IPS DF 4.7 (cell line): ENCODE results near the gene TMEM250.
A peak's percentile ranks its signal among the peaks of the same experiment; 100 is the strongest.
"Not testable (repeated sequence)": the region's sequence is repeated elsewhere in the genome, so short reads cannot be mapped to it uniquely, and the experiment has no call there.

Source experiments
- DNase-seq: peaks from one replicate; pipeline ENCODE4 v3.0.0-alpha.2; 2013; ENCODE audit warnings: low spot score; ENCODE audit errors: extremely low read depth

Gene TMEM250, protein sequence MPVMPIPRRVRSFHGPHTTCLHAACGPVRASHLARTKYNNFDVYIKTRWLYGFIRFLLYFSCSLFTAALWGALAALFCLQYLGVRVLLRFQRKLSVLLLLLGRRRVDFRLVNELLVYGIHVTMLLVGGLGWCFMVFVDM

DNA sequence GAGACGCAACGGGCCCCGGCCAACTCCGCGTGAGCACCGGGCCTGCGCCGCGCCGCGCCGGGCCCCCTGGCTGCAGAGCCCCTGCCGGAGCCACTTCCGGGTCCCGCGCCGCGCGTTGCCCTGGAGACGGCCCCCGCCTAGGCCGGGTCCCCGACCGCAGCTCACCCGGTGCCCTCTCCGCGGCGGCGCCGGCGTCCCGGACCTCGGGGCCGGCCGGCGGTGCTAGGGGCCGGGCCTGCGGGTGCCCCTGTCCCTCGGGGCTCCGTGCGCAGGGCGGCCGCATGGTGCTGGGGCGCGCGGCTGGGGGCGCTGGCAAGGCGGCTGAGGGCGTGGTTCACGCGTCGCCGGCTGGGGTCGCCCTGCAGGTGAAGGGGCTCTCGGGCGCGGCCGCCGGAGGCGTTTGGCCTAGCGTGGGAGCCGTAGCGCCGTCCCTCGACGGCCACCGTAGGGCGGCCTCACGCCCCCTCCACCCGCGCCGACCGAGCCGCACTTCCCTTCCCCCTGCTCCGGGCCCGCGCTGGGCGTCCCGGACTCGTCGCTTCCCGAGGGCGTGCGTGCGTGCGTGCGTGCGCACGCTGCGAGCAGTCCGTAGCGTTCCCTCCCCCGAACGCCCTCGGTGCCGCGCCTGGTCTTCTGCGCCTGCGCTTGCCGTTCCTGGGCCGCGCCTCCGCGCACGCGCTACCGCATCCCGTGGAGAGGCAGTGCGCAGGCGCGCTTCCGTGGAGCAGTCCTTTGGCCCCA is at the start of gene TMEM250:
TMEM250 (minus strand) TSS at position 556 of the 741 bp plus-strand sequence. CDS start 1,975 bp downstream, outside the sequence.
- peak; percentile 87 for DNase-seq

DNA sequence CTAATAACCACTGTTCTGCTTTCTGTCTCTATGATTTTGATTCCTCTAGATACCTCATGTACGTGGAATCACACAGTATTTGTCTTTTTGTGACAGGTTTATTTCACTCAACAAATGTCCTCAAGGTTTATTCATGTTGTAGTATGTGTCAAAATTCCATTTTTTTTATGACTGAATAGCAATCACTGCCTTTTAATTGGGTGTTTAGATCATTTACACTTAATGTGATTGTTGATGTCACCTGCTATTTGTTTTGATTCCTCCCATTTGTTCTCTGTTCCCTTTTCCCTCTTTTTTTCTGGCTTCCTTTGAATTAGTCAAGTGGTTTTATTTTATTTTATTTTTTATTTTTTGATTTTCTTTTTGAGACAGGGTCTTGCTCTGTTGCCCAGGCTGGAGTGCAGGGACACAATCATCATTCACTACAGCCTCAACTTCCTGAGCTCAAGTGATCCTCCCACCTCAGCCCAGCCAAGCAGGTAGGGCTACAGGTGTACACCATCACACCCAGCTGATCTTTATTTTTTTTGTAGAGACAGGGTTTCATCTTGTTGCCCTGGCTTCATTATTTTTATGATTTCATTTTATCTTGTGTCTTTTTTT is 44.7 kb upstream of the TMEM250 start:
- no peak for DNase-seq

DNA sequence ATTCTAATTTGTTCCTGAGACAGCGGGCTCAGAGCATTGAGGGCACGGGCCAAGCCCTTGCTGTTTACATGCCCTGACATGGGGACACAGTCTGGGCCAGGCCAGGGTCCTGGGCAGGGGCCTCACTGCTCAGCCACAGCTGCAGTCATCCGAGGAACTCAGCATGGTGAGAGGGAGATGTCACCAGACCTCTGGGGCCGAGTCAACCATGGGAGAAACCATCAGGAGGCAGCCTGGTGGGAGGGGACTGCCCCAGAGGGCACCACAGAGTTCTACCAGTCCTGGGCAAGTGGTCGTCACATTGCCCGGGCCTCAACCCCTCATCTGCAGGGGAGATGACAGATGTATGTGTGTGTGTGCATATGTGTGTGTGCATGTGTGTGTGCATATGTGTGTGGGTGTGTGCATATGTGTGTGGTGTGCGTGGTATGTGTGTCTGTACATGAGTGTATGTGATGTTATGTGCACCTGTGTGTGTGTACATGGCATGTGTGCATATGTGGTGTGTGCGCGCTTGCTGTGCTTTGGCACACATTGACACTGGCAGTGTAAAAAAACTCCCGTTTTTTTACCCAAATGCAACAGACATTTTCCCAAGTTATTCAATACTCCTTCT is 42.4 kb upstream of the TMEM250 start:
- DNase-seq: no peak

DNA sequence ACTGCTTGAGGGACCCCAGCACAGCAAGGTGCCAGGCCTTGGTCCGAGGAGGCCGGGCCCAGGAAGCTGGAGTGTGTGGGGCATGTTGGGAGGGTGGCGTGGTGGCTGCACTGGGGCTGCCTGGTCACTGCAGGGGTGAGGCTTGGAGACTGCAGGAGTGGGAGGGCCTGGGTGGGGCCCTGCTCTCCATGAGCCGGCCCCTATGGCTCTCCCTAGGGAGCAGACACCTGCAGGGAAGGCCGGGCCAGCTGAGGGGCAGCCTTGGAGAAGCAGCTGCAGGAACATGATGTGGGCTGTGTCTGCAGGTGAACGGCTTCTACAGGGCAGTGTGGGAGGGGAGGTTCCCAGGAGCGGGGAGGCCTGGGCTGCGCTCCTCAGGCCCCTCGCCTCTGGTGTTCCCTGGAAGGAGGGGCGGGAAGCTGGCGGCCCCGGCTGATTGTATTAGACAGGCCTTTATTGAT is 41.7 kb upstream of the TMEM250 start:
- no peak for DNase-seq

DNA sequence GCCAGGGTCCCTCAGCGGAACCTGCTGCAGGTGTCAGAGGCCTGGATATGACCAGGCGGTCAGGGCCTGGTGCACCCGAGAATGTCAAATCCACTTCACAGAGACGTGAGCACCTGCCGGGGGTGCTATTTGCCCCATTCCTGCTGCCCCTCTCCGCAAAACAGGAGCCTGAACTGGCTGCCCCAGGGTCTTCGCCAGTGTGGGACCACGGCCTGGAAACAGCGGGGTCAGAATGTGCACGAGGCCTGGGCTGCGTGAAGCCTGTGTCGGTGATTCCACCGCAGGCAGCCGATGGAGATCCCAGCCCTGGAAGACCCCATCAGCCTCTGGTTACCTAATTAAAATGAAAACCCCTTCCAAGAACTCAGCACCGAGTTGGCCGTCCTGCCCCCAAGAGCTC is 41.2 kb upstream of the TMEM250 start:
- no peak for DNase-seq

DNA sequence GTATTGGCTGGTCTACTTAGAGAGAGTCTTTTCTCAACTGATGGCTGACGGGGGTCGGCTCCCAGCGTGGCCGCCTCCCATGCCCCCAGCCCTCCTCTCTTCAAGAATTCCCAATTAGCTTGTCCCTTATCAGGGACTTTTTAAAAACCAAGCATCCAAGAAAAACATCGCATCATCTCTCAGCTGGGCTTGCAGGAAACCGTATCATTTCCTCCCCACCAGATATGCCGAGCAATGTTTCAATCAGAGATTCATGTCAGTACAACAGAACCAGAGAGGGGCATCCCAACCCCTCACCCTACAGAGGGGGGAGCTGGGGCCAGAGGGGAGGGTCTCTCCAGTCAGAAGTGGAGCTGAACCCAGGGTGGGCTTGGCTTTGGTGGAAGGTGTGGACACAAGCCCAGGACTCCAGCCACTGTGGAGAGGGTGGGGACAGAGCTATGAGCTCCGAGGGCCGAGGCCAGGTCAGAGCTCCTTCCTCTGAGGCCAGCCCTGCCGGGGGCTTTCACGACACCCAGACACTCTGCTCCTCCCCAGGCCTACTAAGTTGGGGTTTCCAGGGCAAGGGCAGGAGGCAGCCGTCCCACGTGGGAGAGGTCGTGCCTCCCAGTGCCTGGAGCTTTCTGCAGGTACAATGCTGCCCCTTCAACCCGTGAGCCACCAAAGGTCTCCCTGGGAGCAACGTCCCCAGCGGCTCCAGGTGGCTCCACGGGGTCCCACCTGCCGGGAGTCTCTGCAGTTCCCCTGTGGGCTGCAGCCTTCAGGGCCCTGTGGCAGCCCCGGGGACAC is 39.0 kb upstream of the TMEM250 start:
- no peak for DNase-seq

DNA sequence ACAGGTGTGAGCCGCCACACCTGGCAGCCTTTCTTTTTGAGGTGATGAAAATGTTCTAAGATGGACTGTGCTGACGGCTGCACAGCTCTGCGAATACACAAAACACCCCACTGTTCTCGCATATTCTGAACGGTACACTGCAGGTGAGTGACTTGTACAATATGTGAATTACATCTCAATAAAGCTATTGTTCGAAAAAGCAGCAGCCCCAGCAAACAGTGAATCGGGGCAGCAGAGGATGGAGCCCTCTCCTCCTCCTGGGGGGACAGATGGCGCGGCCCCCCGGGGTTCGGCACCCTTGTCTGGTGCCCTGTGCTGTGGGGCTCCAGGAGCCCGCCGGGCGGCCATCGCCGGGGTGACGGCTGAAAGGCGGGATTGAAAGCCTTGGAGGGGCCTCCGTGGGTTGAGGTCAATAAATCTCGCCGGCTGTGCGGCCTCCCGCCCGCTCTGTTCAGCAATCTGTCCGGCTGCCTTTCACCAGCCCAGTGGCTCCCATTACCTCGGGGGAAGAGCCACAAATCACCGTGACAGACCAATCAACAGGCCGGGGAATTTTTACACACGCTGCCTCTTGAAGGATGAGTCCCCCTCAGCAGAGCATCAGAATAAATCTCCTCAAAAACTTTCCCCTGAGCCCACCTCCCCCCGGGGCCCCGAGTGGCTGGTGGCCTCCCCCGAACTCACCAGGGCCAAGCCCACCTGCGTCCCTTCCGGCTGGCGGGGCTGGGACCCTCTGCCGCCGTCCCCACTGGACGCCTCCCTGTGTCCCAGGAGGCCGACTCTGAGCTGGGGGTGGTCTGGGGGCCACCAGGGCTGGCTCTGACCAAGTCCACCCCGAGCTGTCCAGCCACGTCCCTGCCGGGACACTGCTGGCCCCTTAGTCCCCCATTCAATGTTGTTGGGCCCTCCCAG is 37.8 kb upstream of the TMEM250 start:
- no peak for DNase-seq

DNA sequence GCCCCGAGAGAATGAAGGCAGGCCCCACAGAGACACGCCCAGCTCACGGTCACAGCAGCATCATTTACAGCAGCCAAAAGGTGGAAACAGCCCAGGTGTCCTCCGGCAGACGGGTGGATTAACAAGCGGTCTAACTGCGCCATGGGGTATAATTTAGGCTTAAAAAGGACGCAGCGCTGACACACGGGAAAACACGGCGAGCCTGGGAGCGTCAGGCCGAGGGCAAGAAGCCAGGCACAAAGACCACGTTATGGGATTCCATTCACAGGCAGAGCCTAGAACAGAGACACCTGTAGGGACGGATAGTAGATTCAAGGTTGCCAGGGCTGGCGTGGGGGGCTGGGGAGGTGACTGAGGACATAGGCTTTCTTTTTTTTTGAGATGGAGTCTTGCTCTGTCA is 36.9 kb upstream of the TMEM250 start:
- no peak for DNase-seq

DNA sequence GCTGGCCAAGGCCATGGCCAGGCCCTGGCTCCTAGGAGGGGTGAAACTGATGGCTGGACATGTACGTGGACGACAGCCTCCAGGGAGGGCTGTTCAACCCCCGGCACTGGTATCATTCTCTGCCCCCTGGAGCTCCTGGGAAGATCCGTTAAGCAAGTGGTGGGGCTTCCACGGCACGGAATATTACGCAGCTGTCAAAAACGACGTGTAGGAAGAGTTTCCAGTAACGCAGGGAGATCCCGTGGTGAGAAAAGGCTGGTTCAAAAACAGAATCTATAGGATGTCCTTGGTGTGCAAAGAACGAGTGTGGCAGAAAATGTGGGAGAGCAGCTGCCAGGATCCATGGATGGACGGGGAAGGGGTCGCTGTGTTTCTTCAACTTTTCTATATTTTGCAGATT is 36.3 kb upstream of the TMEM250 start:
- no peak for DNase-seq

DNA sequence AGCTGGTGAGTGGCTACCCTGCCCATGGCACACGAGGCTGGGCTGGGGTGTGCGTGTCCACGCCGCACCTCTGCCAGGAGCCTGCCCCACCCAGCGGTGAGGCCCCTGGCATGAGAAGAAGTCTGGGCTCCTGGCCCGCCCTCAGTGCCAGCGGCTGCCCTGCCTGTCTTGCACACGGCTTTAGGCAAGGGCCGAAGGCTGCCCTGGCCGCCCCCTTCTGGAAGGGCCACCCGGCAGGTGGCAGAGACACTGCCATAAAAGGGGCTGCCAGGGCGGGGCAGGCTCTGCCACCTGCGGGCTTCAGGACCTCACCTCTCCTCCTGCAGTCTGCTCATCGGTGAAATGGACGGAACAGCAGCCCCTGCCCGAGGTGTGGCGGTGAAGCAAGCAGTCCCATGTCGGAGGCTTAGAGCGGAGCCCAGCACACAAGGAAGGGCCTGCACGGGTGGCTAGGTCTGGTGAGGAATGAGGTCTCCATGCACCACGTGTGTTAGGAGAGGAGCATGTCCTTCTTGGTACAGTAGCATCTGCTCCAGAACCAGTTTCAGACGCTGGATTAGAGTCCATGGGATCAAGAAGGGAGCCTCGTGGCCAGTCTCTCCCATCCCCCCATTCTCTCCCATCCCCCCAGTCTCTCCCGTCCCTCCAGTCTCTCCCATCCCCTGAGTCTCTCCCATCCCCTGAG is 34.8 kb upstream of the TMEM250 start:
- no peak for DNase-seq

DNA sequence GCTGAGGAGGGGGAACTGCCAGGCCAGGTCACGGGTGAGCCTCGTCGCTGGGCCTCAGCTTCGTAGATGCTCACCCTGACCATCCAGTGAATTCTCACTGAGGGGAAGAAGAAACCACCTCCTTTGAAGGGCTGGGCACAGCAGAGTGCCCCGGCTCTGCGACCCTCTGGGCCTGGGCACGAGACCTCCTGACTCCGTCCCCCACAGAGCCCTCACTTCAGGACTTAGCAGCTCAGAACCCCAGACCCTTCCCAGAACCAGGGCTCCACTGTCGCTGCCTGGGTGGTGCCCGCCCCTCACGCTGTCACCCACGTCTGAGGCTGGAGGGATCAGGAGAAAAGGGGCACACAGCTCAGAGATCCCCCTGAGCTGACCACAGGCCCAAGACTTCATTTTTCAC is 34.3 kb upstream of the TMEM250 start:
- DNase-seq: no peak

DNA sequence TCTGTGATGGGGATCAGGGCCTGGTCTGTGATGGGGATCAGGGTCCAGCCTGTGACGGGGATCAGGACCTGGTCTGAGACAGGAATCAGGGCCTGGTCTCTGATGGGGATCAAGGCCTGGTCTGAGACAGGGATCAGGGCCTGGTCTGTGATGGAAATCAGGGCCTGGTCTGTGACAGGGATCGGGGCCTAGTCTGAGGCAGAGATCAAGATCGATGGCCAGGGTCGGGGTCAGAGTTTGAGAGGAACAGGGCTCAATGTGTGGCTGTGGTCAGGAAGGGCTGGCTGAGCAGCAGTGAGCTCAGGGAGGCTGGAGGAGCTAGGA is 33.8 kb upstream of the TMEM250 start:
- DNase-seq: no peak

DNA sequence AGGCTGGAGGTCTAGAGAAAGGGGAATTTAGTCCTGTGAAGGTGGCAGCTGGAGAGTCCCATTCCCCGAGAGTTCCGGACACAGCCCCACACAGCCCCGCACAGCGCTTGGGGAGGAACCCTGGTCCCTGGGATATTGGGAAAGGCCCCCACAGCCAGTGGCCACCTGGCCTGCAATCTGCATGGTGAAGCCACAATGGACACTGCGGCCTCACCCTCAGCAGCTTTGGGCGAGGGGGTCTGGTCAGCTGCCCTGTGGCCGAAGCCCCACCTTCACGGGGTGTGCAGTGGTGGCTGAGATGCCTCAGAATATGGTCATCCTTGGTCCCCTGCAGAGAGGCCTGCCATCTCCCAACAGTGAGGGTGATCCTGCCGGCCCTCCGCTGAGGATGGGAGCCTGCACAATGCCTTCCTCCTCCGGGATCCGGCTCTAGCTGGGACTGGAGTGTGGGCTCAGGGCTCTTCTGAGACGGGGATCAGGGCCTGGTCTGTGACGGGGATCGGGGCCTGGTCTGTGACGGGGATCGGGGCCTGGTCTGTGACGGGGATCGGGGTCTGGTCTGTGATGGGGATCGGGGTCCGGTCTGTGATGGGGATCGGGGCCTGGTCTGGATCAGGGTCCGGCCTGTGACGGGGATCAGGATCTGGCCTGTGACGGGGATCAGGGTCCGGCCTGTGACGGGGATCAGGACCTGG is 33.3 kb upstream of the TMEM250 start:
- no peak for DNase-seq

DNA sequence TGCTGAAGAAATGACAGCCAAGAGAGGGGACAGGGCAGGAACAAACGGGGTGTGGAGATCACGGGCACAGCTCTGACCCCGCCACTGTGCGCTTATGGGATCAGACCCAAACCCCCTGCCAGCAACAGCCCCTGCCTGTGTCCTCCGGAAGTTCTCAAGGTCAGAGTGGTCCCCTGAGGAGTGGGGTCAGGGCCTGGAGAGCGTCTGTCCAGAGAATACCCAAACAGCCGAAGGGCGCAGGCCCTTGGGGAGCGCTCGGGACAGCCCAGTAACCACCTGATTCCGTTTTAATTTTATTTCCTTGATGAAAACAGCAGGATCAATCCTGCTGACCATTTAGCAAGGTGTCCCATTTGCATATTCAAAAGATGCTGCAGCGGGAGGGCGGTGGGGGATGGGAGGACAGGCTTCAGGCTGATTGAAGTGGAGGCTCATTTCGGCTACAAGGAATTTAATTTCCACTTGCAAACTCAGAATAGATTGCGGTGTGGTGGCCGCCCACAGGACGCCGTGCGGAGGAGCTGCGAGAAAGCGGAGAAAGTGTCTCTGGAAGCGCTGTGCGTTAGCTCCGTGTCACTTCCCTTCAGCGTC is 32.6 kb upstream of the TMEM250 start:
- no peak for DNase-seq

DNA sequence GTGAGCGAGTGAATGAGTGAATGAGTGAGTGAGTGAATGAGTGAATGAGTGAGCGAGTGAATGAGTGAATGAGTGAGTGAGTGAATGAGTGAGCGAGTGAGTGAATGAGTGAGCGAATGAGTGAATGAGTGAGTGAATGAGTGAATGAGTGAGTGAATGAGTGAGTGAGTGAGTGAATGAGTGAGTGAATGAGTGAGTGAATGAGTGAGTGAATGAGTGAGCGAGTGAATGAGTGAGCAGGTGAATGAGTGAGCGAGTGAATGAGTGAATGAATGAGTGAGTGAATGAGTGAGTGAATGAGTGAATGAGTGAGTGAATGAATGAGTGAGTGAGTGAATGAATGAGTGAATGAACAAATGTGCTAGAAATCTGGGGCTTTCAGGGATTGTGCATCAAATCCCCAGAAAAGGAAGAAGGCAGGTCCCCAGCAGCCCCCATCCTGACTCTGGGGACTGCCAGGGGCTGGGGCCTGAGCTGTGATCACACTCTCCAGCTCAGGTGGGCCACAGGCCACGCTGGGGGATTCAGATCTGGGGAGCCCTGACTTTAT is 32.1 kb upstream of the TMEM250 start:
- not testable (repeated sequence) for DNase-seq

DNA sequence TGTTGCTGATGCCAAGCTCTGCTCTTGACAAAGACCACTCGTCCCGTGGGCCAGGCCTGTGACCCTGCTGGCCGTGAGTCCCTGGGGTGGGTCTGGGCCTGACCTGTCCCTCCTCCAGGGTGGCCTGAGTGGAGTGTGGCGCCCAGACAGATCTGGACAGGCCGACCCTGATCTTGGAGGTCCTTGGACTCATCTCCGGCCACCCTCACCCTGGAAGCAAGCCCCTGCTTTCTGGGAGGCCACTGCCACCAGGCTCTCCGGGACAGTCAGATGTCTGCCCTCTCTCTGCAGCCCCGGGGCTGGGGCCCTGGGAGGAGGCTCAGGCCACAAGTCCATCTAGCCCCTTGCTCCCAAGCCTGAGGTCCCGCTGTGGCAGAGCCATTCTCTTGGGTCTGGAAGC is 31.2 kb upstream of the TMEM250 start:
- DNase-seq: no peak

DNA sequence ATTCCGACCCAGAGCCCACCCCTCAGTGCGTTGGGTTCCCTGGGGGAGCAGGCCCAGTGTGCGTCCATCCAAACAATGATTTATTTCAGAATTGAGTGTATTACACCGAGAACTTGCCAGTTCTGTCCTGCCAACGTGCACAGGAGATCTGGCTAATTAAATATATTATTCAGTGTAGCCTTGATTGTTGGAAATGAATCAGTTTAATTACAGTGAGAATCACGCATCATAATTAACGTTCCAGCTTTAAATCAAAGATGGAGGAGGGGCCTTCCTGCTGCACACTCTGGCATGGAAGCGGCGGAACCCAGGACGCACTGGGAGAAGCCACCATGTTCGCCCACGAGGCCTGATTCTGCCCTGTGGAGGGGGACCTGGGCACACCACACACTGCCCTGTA is 30.7 kb upstream of the TMEM250 start:
- DNase-seq: no peak

DNA sequence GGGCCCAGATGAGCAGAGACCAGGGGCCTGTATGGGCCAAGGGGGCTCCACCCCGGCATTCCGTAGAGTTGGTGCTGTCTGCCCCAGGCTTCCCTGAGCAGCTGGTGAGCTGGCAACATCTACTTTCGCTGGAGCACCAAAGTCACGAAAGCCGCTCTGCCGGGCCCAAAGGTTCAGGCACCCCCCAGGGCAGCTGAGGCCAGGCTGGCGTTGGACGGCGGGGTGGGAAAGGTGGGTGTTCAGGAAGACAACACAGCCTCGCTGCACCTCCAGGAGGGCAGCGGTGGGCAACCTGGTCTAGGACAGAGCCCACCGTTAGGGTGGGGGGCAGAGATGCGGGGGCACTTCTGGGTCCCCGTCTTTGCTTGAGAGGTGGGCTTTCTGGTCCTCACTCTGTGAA is 30.1 kb upstream of the TMEM250 start:
- DNase-seq: no peak
